Suprapubic skin (tissue), 4 donors: Measurements from ENCODE around the gene KAZN.

Experiments
- POLR2A ChIP-seq, 2 donors: fragments of 450-650 bp; IDR thresholded peaks; one replicate each; pipeline ENCODE4 v1.6.1; 2017; ENCODE audit warnings: antibody characterized with exemption in 2 of 2, mild to moderate bottlenecking in 2 of 2, moderate library complexity in 2 of 2
- POLR2AphosphoS5 ChIP-seq, 3 donors: sonication (generic); formaldehyde crosslinking; IDR thresholded peaks; one replicate each; pipeline ENCODE4 v1.6.1; 2017; ENCODE audit warnings: antibody characterized with exemption in 3 of 3

DNA sequence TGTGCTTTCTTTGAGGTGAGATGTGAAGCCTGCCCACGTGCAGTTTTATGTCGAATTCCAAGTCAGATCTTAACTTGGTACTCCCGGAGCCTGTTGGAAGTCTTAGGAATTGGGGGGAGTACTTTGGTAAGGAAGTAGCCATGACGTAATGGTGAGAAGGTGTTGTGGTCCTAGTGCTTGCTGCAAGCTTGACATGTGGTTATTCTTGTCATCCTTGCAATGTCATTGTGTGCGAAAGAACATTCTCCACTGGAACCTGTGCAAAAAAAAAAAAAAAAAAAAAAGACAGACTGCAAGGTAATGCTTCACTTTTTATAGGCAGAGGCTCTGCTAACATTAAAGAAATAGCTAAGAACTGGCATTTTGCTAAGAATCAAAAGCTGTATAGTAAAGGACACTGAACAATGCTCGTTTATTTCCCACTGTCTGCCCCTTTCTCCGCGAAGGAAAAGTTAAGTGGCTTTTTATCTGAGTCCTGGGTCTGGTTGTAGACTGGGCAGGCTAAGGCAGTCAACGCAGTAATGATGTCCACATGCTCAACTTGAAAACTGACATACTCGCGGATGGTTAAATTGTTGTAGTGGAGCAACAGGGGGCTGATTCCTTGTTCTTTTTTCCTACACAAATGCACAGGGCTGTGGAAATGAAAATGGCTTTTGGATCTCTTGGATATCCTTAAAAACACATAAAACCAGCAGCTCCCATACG lies 2.1 kb downstream of the KAZN start:
- TF ChIP-seq POLR2AphosphoS5 (IDR thresholded peaks at IDR 0.05) (no peak), POLR2A (IDR thresholded peaks at IDR 0.05) (no peak)
